Activated B cell treated with CpG ODN at 0.5 μM for 24 hours (primary cell): ENCODE measurements around the gene CDC6. TPM values are rescaled to one million over a fixed set of nuclear protein-coding genes. Genes with fewer than 3 reads are reported as not detected.

Source experiments
- ATAC-seq: fragments of 200-7000 bp; cut with Tn5 transposase; one replicate; pipeline ENCODE4 v1.10.0; 2021; ENCODE audit warnings: low read depth, mild to moderate bottlenecking, moderate library complexity
- CTCF ChIA-PET: fragments of 350-600 bp; sonication (Branson Sonifier 250); formaldehyde crosslinking; loops from one replicate; lab custom pipeline; 2021; ENCODE audit warnings: antibody characterized with exemption; lab: Charles Lee
- POLR2A ChIA-PET: fragments of 350-600 bp; sonication (Branson Sonifier 250); formaldehyde crosslinking; loops from one replicate; lab custom pipeline; 2021; ENCODE audit warnings: antibody characterized with exemption; lab: Charles Lee
- DNase-seq: peaks from one replicate; pipeline ENCODE4 v3.0.0; 2022
- H3K27ac Mint-ChIP-seq: one replicate; pipeline ENCODE4 v1.8.0; 2020; ENCODE audit warnings: mixed read lengths
- H3K27me3 Mint-ChIP-seq: one replicate; pipeline ENCODE4 v1.8.0; 2021; ENCODE audit warnings: mixed read lengths
- H3K36me3 Mint-ChIP-seq: one replicate; pipeline ENCODE4 v1.8.0; 2021; ENCODE audit warnings: low read depth, mixed read lengths
- H3K4me1 Mint-ChIP-seq: one replicate; pipeline ENCODE4 v1.8.0; 2021; ENCODE audit warnings: mixed read lengths
- H3K4me3 Mint-ChIP-seq: one replicate; pipeline ENCODE4 v1.8.0; 2020; ENCODE audit warnings: mild to moderate bottlenecking, mixed read lengths
- H3K9me3 Mint-ChIP-seq: one replicate; pipeline ENCODE4 v1.8.0; 2020; ENCODE audit warnings: mixed read lengths
- CTCF ChIP-seq: fragments of 200-600 bp; IDR thresholded peaks from one replicate; pipeline ENCODE4 v1.8.0; 2022; ENCODE audit warnings: antibody characterized with exemption, mild to moderate bottlenecking
- intact Hi-C: fragments of 100-400 bp; cut with micrococcal nuclease; formaldehyde crosslinking; loops from one replicate; pipeline ENCODE4 v1.15.1; 2024
- total RNA-seq: library from RNA; stranded (reverse); gene quantifications from 2 replicates; pipeline ENCODE4 v1.2.3, GENCODE V29; 2022

Gene CDC6
- total RNA-seq, 1 donor from 2014 or later = 9.7 TPM

- intact Hi-C loops = loop anchor here (5.0 to 10.0 kb wide), 2 partner anchors 131 to 362 kb away; partner anchors contain the start of genes LRRC3C, ORMDL3 and TOP2A
- no peak for ATAC-seq
- Mint-ChIP-seq H3K36me3 (peaks cover 23% of the 10 kb centered on the region), H3K9me3 (no peaks in the 10 kb centered on the region), H3K4me1 (peaks cover 18% of the 10 kb centered on the region), H3K27ac (no peak overlapping the region), H3K27me3 (no peaks in the 10 kb centered on the region), H3K4me3 (no peak overlapping the region)
- POLR2A ChIA-PET = interaction anchor here (0.7 to 0.8 kb wide), 2 partner anchors 9 to 40 kb away, joined by 3 to 4 read pairs; no protein-coding TSS in a partner anchor
- CTCF ChIA-PET = interaction anchor here (0.5 to 2.2 kb wide), 2 partner anchors 67 to 173 kb away, joined by 4 to 5 read pairs; no protein-coding TSS in a partner anchor
- no peak for DNase-seq
- no peak for TF ChIP-seq CTCF
Observed at GRCh38 chr17:40286473-40286872, 1.2 kb upstream of the CDC6 start.

- POLR2A ChIA-PET = no interaction called here
- Mint-ChIP-seq H3K9me3 (no peaks in the 10 kb centered on the region), H3K36me3 (peaks cover 19% of the 10 kb centered on the region), H3K27ac (peak overlapping the region; percentile 87), H3K4me3 (peak overlapping the region; percentile 97), H3K4me1 (peaks cover 18% of the 10 kb centered on the region), H3K27me3 (no peaks in the 10 kb centered on the region)
- intact Hi-C loops = loop anchor here (1.0 to 10.0 kb wide), 6 partner anchors 31 to 362 kb away; partner anchors contain the start of genes LRRC3C, ORMDL3, TOP2A and WIPF2
- no peak for DNase-seq
- CTCF ChIA-PET = no interaction called here
- no peak for TF ChIP-seq CTCF
- no peak for ATAC-seq
Observed at GRCh38 chr17:40287159-40287493, 553 bp upstream of the CDC6 start.

DNA sequence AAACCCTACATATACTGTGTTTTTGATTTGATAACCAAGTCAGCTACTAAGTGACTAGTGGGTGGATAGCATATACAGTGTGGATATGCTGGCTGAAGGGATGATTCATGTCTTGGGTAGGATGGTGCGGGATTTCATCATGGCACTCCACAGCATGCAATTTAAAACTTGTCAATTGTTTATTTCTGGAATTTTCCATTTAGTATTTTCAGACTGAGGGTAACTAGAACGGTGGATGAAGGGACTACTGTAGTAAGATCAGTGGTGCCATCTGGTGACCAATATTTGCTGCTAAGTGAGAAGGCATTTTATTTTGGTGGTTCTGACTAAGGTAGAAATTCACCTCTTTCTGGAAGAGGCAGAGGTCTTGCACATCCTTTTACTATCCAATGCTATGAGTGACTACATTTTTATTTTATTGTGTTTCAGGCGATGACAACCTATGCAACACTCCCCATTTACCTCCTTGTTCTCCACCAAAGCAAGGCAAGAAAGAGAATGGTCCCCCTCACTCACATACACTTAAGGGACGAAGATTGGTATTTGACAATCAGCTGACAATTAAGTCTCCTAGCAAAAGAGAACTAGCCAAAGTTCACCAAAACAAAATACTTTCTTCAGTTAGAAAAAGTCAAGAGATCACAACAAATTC, 3.1 kb downstream of the CDC6 start:
- no peaks in the 10 kb centered on the region for H3K27me3 Mint-ChIP-seq
- H3K27ac Mint-ChIP-seq = no peak overlapping the region
- H3K4me3 Mint-ChIP-seq = no peak overlapping the region
- ATAC-seq (no peak), DNase-seq (no peak)
- peaks cover 17% of the 10 kb centered on the region for H3K4me1 Mint-ChIP-seq
- intact Hi-C loops = loop anchor here (1.0 kb wide), 3 partner anchors 88 to 277 kb away; no protein-coding TSS in a partner anchor
- TF ChIP-seq CTCF = no peak
- ChIA-PET CTCF (interaction anchor here (1.0 to 4.0 kb wide), 10 partner anchors 35 to 277 kb away, joined by 3 to 26 read pairs (median 4); partner anchors contain the start of genes CSF3, MED24 and WIPF2), POLR2A (interaction anchor here (0.6 kb wide), 1 partner anchor 93 kb away, joined by 3 read pairs; no protein-coding TSS in a partner anchor)
- H3K9me3 Mint-ChIP-seq = no peaks in the 10 kb centered on the region
- H3K36me3 Mint-ChIP-seq = peaks cover 4% of the 10 kb centered on the region

- H3K9me3 Mint-ChIP-seq = no peaks in the 10 kb centered on the region
- DNase-seq (no peak), ATAC-seq (no peak)
- ChIA-PET CTCF (interaction anchor here (1.5 to 4.0 kb wide), 5 partner anchors 34 to 276 kb away, joined by 3 to 26 read pairs (median 7); partner anchors contain the start of gene CSF3), POLR2A (interaction anchor here (0.6 kb wide), 1 partner anchor 94 kb away, joined by 3 read pairs; no protein-coding TSS in a partner anchor)
- intact Hi-C loops = no loop called here
- H3K4me3 Mint-ChIP-seq = no peak overlapping the region
- H3K27me3 Mint-ChIP-seq = no peaks in the 10 kb centered on the region
- H3K36me3 Mint-ChIP-seq = peaks cover 4% of the 10 kb centered on the region
- H3K27ac Mint-ChIP-seq = no peak overlapping the region
- H3K4me1 Mint-ChIP-seq = peaks cover 17% of the 10 kb centered on the region
- TF ChIP-seq CTCF = no peak
Observed at GRCh38 chr17:40291281-40291664, 3.6 kb downstream of the CDC6 start.

DNA sequence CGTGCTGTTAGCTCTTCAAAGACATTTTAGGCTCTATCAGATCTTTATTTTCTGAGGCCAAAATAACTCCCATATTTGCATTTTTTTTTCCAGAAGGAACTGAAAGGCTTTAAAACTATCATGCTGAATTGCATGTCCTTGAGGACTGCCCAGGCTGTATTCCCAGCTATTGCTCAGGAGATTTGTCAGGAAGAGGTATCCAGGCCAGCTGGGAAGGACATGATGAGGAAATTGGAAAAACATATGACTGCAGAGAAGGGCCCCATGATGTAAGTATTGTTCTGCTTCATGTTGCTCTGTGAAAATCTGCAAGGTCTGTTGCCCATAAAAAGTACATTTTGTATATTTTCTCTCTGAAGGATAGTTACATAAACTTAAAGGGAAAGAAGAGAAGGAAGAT, 5.7 kb downstream of the CDC6 start:
- no peak overlapping the region for H3K4me3 Mint-ChIP-seq
- H3K36me3 Mint-ChIP-seq = no peaks in the 10 kb centered on the region
- no peak for ATAC-seq
- POLR2A ChIA-PET = no interaction called here
- no peak for TF ChIP-seq CTCF
- no peaks in the 10 kb centered on the region for H3K27me3 Mint-ChIP-seq
- CTCF ChIA-PET = interaction anchor here (1.3 to 2.1 kb wide), 4 partner anchors 10 to 92 kb away, joined by 3 to 7 read pairs (median 6); no protein-coding TSS in a partner anchor
- peaks cover 4% of the 10 kb centered on the region for H3K4me1 Mint-ChIP-seq
- no peak for DNase-seq
- no peaks in the 10 kb centered on the region for H3K9me3 Mint-ChIP-seq
- intact Hi-C loops = no loop called here
- no peak overlapping the region for H3K27ac Mint-ChIP-seq
